Fibroblast of gingiva (primary cell): Measurements from ENCODE around the gene CELA2A.
"Not testable (repeated sequence)": the region's sequence is repeated elsewhere in the genome, so short reads cannot be mapped to it uniquely, and the experiment has no call there.

Experiments used
- DNase-seq: peaks from one replicate; pipeline ENCODE4 v3.0.0-alpha.2; 2011; ENCODE audit warnings: low read depth

Gene CELA2A

DNA sequence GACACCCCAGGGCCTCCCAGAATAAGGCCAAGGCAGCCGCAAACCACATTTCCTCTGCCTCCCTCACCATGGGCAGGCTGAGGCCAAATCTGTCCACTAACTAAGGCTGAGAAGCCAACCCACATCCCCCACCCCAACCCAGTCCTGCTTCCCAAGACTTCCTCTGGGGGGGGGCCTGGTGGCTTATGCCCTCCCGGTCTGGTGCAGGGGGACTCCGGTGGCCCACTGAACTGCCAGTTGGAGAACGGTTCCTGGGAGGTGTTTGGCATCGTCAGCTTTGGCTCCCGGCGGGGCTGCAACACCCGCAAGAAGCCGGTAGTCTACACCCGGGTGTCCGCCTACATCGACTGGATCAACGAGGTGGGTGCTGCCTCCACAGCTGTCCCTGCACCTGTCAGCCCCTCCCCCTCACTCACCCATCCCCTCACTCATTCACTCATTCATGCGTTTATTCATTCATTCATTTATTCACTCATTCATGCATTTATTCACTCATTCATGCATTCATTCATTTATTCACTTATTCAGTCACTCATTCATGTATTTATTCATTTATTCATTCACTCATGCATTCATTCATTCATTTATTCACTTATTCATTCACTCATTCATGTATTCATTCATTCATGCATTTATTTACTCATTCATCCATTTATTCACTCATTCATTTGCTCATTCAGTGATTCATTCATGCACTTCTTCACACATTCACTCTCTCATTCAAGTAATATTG, 11.0 kb upstream of the CELA2A start:
- no peak for DNase-seq

DNA sequence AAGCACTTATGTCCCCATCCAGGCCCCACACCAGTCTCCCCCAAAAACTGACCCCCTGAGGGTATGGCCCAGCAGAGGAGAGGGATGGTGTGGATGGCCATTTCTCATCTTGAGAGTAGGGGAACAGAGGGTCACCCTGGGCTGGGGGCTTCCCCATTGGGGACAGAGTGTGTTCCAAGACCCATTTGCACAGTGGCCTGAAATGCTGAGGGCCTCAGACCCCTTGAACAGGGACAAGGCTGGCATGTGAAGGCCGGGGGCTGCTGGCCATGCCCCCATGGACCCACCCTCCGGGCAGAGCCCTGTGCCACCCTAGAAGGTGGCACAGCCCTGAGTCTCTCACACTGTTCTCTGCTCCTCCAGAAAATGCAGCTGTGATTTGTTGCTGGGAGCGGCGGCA, 10.3 kb upstream of the CELA2A start:
- DNase-seq = no peak

DNA sequence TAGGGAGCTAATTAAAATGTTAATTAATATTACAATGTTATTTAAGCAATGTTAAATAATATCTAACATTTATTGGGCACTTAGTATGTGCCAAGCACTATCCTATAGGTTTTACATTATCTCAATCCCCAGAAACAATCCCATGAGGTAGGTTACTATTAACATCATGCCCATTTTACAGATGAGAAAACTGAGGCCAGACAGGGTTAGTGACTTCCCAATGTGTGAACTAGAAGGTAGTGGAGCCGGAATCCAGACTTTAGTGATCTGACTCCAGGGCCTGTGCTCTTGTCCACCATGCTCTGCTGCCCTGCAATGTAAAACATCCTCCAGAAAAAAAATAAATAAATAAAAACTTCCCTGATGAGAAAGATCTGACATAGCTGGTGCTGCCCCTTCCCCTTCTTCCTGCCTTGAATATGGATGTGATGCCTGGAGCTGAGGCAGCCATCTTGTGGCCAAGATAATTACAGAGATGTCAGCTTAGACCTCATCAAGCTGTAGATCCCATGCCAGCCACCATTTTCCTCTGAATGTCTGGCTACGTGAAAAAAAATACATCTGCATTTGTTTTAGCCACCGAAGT, 7.6 kb upstream of the CELA2A start:
- DNase-seq = no peak

DNA sequence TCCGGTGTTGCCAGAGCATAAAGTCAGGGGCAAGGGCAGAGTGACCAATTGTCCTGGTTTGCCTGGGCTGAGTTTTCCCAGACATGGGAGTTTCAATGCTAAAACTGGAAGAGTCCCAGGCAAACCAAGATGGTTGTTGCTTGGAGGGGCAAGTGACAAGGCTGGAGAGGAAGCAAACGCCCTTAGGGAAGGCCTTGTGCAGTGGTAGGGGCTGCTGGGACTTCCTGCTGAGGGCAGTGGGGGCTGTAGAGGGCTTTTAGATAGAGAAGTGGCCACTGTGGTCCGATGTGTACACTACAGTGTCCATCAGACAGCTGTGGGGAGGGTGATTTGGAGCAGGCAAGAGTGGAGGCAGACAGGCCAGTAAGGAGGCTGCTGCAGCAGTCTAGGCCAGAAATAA, 7.0 kb upstream of the CELA2A start:
- no peak for DNase-seq

DNA sequence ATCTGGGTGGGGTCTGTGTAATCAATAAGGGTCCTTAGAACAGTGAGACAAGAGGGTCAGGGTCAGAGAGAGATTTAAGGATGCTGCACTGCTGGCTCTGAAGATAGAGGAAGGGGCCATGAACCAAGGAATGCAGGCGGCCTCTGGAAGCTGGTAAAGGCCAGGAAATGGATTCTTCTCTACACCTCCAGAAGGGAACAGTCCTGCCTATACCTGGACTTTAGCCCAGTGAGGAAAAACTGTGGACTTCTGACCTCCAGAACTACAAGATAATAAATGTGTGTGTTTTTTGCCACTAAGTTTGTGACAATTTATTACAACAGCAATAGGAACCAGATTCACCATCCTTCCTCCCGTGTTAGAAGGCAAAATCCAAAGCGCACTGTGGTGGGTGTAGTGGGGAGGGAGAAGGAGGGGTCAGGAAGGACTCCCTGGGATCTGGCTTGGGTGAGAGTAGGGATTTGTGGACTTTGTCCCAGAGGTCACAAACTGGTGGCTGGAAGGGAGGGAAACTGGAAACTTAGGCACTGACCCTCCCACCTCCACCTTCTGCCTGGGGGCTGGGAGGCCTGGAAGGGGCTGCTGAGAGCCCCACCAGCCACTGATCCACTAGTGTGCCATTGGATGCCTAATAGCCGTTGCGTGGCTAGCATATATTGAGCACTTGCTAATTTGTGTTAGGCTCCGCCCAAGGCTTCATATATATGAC, 5.4 kb upstream of the CELA2A start:
- no peak for DNase-seq

DNA sequence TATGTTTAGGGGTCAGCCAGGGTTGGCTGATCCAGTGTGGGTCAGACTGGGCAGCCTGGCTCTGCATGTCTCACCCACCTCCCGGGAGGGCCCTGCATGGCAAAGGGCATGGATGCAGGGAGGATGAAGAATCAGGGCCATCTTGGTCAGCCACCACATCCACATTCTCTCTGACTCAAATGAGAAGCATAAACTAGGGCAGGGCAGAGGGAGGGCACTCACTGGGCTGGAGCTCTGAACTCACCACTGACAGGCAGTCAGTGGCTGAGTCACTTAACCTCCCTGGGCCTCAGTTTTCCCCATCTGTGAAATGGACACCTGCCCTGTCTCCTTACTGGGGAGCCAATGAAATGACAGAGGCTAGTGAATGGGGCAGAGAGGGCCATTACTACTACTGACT, 4.3 kb upstream of the CELA2A start:
- no peak for DNase-seq

DNA sequence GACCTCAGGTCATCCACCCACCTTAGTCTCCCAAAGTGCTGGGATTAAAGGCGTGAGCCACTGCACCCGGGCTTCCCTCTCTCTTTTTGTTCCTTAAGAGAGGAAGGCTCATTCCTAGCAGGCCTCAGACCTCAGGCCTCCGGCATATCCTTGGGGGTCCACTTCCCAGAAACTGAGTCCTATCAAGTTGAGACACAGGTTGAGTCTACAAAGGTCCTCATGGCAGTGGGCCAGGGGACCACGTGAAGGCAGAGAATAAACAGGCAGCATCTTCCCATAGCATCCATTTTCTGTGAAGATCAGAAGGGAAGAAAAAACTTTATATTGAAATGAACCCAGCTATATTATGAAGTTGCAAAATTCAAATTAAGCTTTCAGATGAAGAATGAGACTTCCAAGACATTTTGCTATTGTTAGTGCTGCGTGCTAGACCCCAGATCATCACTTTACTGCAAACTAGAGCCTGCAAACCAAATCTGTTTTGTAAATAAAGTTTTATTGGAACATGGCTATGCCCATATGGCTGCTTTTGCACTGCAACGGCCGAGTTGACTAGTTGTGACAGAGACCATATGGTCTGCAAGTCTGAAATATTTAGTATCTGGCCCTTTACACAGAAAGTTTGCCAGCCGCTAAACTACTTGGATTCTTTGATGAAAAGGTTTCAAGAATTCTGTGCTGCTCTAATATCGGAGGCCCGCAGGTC, 3.5 kb upstream of the CELA2A start:
- DNase-seq = no peak

DNA sequence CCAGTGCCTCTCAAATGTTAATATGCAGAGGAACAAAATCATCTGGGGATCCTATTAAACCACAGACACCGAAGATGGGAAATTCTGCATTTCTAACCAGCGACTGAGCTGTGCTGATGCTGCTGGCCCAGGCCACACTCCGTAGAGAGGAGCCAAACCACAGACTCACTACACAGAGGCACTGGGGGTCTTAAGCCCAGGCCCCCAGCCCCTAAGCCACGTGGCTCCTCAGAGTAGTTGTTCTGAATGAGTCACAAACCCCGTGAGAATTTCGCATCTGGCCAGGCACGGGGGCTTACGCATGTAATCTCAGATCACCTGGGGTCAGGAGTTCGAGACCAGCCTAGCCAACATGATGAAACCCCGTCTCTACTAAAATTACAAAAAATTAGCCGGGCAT, 2.8 kb upstream of the CELA2A start:
- no peak for DNase-seq

DNA sequence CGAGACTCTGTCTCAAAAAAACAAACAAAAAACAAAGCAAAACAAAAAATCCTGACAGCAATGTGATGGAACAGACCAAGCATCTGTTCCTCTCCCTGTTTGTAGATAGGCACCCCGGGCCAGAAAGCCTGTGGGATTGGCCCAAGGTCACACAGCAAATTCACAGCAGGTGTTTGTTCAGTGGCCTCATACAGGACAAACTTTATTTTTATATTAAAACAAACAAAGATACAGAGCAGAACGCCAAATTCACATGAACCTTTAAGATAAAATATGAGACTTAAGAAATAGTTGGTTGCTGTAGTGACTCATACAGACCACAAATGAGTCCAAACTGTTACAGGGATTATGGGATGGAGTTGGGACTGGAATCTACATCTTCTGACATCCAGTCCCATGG, 2.3 kb upstream of the CELA2A start:
- DNase-seq = peak; percentile 81

DNA sequence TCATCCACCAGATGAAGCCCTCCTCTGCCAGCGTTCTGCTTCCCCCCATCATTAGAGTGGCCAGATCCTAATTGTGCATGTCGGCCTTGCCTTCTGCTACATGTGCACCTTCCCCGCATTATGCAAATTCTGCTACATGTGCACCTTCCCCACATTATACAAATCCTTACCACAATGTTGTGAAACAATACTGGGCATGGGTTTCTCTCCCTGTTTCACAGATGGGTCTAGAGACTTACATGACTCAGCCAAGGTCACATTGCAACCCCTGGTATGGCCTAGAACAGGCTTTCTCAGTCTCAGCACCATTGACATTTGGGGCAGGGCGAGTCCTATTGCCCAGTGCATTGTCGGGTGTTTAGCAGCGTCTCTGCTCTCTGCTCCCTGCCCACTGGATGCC, 1.0 kb upstream of the CELA2A start:
- DNase-seq = peak; percentile 94

DNA sequence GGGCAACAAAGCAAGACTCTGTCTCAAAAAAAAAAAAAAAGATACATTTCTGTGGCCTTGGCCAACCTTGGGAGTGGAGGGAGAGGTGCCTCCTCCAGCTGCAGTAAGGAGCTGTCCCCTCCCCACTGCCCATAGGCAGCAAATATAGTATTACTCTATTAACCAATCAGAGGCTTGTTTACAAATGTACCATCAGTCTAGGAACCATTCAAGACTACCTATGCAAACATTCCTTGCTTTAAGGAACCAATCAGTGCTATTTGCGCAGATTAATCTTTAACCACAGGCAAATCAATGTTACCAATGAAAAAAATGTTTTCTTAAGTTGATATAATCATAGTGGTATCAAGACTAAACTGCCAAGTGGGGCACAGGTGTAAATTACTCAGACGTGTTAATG, 1.1 kb downstream of the CELA2A start:
- no peak for DNase-seq

DNA sequence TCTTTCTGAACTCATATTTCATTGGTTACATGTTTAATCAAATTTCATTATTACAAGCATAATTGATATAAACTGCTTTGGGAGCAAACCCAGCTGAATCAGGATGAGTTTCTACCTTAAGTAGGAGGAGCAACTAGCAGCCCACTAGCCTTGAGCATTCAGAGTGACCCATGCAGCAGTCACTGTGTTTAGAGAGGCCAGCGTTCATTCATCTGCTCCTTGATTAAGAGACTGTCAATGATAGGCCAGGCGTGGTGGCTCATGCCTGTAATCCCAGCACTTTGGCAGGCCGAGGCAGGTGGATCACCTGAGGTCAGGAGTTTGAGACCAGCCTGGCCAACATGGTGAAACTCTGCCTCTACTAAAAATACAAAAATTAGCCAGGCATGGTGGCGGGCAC, 1.9 kb downstream of the CELA2A start:
- not testable (repeated sequence) for DNase-seq

DNA sequence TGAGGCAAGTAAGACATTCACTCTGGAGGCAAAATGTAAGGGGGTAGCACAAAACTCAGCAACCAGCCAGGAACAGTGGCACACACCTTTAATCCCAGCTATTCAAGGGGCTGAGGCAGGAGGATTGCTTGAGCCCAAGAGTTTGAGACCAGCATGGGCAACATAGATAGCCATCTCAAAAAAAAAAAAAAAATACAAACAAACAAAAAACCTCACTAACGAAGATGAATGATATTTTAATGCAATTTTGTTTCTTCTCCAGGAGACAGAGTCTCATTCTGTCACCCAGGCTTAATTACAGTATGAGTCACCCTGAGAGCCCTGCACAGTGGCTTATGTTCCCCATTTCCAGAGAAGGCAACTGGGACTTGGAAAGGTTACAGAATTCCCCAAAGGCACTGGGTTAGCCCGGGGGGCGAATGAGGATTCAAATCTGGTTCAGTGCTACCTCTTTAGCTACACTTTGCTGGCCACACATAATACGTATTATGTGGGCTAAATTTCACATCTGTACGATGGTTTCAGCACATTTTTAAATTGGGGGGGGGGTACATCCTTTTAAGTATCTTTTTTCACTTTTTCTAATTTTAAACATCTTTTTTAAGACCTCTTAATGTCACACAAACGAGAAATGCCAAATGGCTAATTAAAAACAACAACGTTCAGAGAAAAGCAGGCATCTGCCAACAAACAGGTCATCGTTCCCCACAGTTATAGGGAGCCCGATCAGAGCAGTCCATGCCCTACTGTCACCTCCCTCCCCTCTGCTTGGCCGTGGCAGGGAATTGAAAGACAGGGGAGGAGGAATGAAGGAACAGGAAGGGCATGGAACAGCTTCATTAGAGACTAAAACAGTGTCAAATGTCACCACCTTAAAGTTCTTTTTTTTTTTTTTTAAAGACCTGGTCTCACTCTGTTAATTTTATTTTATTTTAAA, 3.5 kb downstream of the CELA2A start:
- peak; percentile 9 for DNase-seq

DNA sequence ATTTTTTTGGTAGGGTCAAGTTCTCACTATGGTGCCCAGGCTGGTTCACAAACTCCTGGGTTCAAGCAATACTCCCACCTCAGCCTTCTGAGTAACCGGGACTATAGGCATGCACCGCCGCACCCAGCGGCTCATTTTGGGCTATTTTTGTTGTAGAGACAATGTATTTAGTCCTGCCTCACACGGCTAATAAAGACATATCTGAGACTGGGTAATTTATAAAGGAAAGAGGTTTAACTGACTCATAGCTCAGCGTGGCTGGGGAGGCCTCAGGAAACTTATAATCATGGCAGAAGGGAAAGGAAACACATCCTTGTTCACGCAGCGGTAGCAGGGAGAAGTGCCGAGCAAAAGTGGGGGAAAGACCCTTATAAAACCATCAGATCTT, 4.2 kb downstream of the CELA2A start:
- no peak for DNase-seq

DNA sequence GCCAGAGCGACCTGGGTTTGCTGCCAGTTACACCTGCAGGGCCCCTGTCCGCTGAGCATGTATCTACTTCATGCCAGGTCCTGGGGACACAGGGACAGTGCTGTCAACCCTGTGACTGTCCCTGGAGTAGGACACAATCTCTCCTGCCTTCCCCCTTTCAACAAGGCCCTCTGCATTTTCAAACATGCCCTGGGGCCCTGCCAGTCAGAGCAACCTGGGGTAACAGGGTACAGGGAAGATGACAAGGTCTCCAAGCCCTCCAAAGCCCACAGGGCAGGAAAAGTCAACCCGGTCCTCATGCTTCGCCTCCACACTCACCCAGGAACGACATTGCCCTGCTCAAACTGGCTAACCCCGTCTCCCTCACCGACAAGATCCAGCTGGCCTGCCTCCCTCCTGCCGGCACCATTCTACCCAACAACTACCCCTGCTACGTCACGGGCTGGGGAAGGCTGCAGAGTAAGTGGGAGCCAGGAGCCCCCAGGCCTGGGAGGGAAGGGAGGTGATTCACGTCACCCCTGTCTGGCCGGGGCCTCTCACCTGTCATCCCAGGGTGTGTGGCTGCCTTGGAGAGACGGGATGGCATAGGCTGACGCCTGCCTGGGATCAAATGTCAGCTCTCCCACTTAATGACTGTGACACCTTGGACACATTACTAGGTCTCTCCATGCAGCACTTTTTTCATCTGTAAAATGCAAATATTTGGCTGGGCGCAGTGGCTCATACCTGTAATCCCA, 6.7 kb downstream of the CELA2A start:
- DNase-seq = not testable (repeated sequence)

DNA sequence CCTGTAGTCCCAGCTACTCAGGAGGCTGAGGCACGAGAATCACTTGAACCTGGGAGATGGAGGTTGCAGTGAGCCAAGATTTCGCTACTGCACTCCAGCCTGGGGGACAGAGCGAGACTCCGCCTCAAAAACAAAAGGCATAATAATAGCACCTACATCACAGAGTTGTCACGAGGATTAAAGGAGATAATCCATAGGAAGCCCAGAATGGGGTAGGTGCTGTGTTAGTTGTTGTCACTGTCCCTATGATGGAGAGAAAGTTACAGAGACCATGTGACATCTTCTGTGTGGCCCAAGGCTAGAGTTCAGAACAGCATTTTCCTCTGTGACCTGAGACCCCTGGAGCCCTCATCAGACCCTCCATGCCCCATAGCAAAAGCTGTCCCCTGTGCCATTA, 7.4 kb downstream of the CELA2A start:
- DNase-seq = not testable (repeated sequence)

DNA sequence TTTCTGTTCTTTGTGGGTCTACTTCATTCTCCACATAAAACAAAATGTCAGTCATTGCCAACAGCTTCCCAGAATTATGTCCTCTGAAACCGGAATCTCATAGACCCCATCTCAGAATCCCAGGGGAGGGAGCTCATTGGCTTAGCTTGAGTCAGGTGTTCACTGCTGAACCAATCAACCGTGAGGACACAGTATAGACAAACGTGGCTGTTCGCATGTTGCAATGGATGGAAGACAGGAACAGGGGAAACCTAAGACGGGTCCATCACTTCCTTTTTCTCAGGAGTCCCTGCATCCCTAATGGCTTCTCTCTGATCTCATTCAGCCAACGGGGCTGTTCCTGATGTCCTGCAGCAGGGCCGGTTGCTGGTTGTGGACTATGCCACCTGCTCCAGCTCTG, 9.1 kb downstream of the CELA2A start:
- no peak for DNase-seq

DNA sequence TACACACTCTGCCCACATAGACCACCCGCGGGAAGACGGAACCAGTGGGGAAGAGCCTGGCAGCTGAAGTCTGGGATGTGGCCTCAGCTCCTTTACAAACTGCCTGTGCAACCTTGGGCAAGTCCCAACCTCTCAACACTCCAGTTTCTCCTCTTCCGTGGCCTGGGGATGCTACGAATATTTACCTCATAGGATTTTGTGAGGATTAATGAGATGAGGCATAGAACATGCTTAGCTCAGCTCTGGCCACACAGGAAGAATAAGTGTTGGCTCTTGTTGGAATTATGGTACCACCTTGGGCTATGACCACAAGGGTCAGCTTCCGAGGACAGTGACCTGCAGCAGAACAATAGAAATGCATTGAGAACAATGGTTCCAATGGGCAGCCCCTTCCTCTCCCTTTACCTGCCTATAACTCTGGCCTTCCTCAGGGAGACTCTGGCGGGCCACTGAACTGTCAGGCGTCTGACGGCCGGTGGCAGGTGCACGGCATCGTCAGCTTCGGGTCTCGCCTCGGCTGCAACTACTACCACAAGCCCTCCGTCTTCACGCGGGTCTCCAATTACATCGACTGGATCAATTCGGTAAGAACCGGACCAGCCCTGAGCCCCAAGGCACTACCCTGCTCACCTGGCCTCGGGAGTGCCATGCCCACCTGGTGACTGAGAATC, 10.6 kb downstream of the CELA2A start:
- not testable (repeated sequence) for DNase-seq

DNA sequence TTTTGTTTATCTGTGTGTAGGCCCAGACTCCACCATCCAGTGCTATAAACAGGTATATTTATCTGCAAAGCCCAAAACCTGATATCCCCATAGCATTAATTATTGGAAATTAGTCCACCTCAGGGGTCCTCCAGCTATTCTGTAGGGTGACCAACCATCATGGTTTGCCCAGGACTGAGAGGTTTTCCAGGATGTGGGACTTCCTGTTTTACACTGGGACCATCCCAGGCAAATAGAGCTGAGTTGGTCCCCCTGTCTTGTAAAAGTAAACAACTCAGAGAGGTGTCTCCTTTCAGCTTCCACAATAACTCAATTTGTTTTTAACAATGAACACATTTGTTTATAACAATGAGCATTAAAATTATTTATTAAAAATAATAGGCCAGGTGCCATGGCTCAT, 11.6 kb downstream of the CELA2A start:
- DNase-seq = no peak

DNA sequence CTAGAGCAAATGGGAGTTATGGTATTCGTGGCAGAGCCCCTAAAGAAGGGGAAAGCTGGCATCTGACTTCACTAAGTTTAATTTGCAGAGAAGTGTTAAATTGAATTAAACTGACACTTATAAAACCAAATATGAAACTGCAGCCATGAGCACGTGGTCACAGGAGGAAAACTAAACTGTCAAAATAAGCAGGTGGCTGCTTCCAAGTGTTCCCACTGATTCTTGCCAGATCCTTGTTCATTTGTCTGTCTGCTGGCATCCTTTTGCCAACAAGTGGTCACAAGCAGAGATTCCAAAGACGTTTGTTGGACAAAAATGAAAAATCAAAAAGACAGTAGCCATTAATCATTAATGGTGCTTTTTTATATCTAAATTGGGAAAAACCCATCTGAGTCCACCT, 12.8 kb downstream of the CELA2A start:
- DNase-seq = no peak
